Mammary epithelial cell (primary cell): Measurements from ENCODE around the gene SRGAP1.

Experiments used
- CTCF ChIP-seq, 2 donors: IDR thresholded peaks in 1 of 2; conservative IDR thresholded peaks in 1 of 2; 2 replicates each; pipeline ENCODE4 v1.5.1; 2011 to 2012; ENCODE audit warnings: inconsistent platforms in 2 of 2, low read length in 2 of 2, mild to moderate bottlenecking in 2 of 2, control low read depth in 1 of 2, low read depth in 1 of 2; ENCODE audit not compliant: insufficient read depth in 1 of 2; ENCODE audit errors: extremely low read depth in 1 of 2
- EZH2 ChIP-seq: IDR thresholded peaks from 2 replicates; pipeline ENCODE4 v1.6.1; 2012; ENCODE audit warnings: low read length, inconsistent platforms, borderline replicate concordance

DNA sequence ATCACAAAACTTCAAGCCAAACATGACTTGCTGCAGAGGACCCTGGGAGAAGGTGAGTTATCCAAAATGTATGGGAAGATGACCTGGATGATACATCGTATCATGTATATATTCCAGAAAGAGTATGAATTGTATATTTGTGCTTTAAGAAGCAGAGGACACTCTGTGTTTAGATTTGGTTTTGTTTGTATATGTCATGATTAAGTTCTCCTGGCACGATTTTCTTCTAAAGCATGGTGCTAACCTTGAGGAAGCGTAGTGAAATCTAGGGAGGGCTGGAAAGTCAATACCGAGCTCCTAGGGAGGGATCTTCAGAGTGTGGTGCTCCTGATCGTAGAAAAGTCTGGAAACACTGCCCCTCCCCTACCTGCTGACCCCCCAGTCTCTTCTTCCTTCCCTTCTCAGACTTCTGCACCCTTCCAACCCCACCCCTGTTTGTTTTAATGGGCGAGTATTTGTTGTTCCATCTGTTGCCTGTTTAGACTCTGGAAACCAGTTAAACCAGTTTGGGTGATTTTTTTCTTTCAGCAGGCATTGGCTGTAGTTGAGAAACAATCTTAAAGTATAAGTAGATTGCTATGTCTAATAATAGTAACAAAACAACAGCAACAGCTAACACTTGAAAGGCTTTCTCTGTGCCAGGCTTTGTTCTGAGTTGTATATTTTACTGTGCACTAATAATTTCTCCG is 236.0 kb downstream of the SRGAP1 start:
- TF ChIP-seq CTCF (conservative IDR thresholded peaks at IDR 0.05 in 1 of 2, IDR thresholded peaks at IDR 0.05 in 1 of 2; ENCODE audit: extremely low read depth in 1 of 2, insufficient read depth in 1 of 2, low read depth in 1 of 2, low read length in 2 of 2) (no peak), EZH2 (no peak)
